Activated CD8-positive, alpha-beta memory T cell treated with anti-CD3 and anti-CD28 coated beads, Interleukin-2, amount 50 U/mL, for 4 hours (primary cell): ENCODE data around the gene PPP1R9B.

Source experiments
- DNase-seq: peaks from one replicate; pipeline ENCODE4 v3.0.0-alpha.2; 2020

PPP1R9B gene

DNA sequence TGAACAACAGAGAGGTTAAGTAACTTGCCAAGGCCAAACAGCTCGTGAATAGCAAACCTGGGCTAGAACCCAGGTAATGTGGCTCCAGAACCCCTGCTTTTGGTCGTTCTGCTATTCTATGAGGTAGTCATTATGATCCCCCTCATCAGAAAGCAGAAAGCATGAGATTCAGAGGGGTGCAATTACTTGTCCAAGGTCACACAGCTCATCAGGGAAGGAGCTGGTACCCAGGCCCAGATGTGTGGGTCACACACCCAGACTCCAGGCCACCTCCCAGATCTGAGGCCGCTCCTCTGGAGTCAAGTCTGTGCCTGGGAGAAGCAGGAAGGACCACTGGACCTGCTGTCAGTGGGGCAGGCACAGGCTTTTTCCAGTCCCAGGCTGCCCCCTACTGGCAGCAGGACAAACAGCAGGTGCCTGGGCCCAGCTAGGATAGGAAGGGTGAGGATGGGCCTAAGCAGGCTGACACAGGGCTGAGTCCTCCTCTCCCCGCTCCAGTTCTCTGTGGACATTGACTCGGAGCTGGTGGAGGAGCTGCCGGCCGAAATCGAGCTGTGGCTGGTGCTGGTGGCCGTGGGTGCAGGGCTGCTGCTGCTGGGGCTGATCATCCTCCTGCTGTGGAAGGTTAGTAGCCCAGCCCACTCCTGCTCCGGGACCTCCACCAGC is 63.1 kb downstream of the PPP1R9B start:
- peak; percentile 80 for DNase-seq
